Measurements from ENCODE around the gene NDUFB5. TPM values are rescaled to one million over a fixed set of nuclear protein-coding genes. Genes with fewer than 3 reads are reported as not detected.

NDUFB5 gene
- total RNA-seq, 1 donor, result 103 TPM

DNA sequence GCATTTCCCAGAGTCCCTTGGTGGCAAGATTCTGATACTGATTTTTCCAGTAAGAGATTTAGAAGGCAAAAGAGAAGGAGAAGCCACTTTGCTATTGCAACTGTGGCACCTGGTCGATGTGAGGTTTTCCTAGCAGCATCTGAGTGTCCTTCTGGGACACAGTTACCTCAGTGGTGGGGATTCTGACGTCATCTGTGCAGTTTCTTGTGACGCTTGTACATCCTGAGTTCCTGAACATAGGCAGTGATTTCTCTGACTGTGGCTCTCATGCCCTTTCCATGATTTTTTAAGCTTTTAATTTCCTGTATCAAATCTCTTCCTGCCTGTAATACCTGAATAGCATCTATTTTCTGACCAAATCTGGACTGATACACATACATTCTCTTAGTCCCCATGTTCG, 57.2 kb downstream of the NDUFB5 start:
- Histone ChIP-seq H2AFZ (ENCODE audit: low read length) (no peak overlapping the region), H3K4me3 (ENCODE audit: insufficient read depth, low read length) (no peak overlapping the region), H3K9me3 (ENCODE audit: low read depth, low read length) (no peaks in the 10 kb centered on the region), H3K79me2 (ENCODE audit: insufficient read depth, low read length) (peaks cover 95% of the 10 kb centered on the region), H3K4me2 (ENCODE audit: insufficient read depth, low read length) (no peak overlapping the region), H3K27me3 (ENCODE audit: insufficient read depth, low read length) (no peaks in the 10 kb centered on the region), H3K36me3 (ENCODE audit: insufficient read depth, low read length) (no peaks in the 10 kb centered on the region), H3K4me1 (ENCODE audit: insufficient read depth, low read length) (no peaks in the 10 kb centered on the region), H3K27ac (ENCODE audit: low read depth, low read length) (no peak overlapping the region), H4K20me1 (ENCODE audit: insufficient read depth, low read length) (peaks cover 21% of the 10 kb centered on the region)
- no peak for TF ChIP-seq CTCF (IDR thresholded peaks at IDR 0.05; ENCODE audit: extremely low read depth, low read depth, low read length)
- DNase-seq (ENCODE audit: insufficient read length, low spot score, missing footprints), result no peak

DNA sequence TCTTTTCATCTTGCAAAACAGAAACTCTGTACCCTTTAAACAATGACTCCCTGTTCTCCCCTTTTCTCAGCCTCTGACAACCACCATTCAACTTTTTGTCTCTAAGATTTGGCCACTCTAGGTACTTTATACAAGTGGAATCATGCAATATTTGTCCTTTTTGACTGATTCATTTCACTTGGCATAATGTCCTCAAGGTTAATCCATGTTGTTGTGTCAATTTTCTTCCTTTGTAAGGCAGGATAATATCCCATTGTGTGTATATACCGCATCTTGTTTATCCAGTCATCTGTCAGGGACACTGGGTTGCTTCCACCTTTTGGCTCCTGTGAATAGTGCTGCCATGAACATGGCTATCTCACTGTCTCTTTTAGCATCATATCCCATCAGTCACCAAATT, 58.5 kb downstream of the NDUFB5 start:
- Histone ChIP-seq H3K79me2 (ENCODE audit: insufficient read depth, low read length) (peaks cover 93% of the 10 kb centered on the region), H4K20me1 (ENCODE audit: insufficient read depth, low read length) (peaks cover 19% of the 10 kb centered on the region), H3K4me2 (ENCODE audit: insufficient read depth, low read length) (no peak overlapping the region), H3K4me1 (ENCODE audit: insufficient read depth, low read length) (no peaks in the 10 kb centered on the region), H3K27ac (ENCODE audit: low read depth, low read length) (no peak overlapping the region), H3K27me3 (ENCODE audit: insufficient read depth, low read length) (no peaks in the 10 kb centered on the region), H3K9me3 (ENCODE audit: low read depth, low read length) (no peaks in the 10 kb centered on the region), H3K36me3 (ENCODE audit: insufficient read depth, low read length) (no peaks in the 10 kb centered on the region), H2AFZ (ENCODE audit: low read length) (no peak overlapping the region), H3K4me3 (ENCODE audit: insufficient read depth, low read length) (no peak overlapping the region)
- TF ChIP-seq CTCF (IDR thresholded peaks at IDR 0.05; ENCODE audit: extremely low read depth, low read depth, low read length), result no peak
- DNase-seq (ENCODE audit: insufficient read length, low spot score, missing footprints), result no peak

DNA sequence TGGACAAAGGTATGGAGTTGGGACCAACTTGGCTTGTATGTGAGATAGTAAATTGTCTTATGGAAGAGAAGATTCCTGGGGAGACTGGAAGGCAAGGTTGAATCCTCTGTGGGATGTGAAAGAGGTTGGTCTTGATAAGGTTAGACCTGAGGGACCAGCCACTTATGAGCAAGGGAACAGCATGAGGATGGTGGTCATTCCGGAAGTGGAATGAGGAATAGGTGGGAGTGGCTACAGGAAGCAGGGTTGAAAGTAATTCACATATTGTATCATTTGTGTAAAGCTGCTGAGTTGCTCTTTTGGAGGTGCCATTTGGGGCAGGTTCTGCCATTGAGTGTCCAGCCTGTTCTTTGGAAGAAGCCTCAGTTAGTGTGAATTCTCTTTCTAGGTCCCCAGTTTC, 61.4 kb downstream of the NDUFB5 start:
- peaks cover 8% of the 10 kb centered on the region for H4K20me1 ChIP-seq (ENCODE audit: insufficient read depth, low read length)
- peak overlapping the region; percentile 13 for H3K4me2 ChIP-seq (ENCODE audit: insufficient read depth, low read length)
- H3K4me1 ChIP-seq (ENCODE audit: insufficient read depth, low read length), result no peaks in the 10 kb centered on the region
- H3K27ac ChIP-seq (ENCODE audit: low read depth, low read length), result no peak overlapping the region
- H2AFZ ChIP-seq (ENCODE audit: low read length), result no peak overlapping the region
- no peak overlapping the region for H3K4me3 ChIP-seq (ENCODE audit: insufficient read depth, low read length)
- no peak for DNase-seq (ENCODE audit: insufficient read length, low spot score, missing footprints)
- TF ChIP-seq CTCF (IDR thresholded peaks at IDR 0.05; ENCODE audit: extremely low read depth, low read depth, low read length), result no peak
- peaks cover 88% of the 10 kb centered on the region for H3K79me2 ChIP-seq (ENCODE audit: insufficient read depth, low read length)
- no peaks in the 10 kb centered on the region for H3K9me3 ChIP-seq (ENCODE audit: low read depth, low read length)
- no peaks in the 10 kb centered on the region for H3K27me3 ChIP-seq (ENCODE audit: insufficient read depth, low read length)
- H3K36me3 ChIP-seq (ENCODE audit: insufficient read depth, low read length), result no peaks in the 10 kb centered on the region

GRCh38 chr3:179666436-179667035, 61.9 kb downstream of the NDUFB5 start:
- Histone ChIP-seq H4K20me1 (ENCODE audit: insufficient read depth, low read length) (peaks cover 7% of the 10 kb centered on the region), H3K4me1 (ENCODE audit: insufficient read depth, low read length) (no peaks in the 10 kb centered on the region), H3K36me3 (ENCODE audit: insufficient read depth, low read length) (no peaks in the 10 kb centered on the region), H3K27ac (ENCODE audit: low read depth, low read length) (no peak overlapping the region), H3K9me3 (ENCODE audit: low read depth, low read length) (no peaks in the 10 kb centered on the region), H3K27me3 (ENCODE audit: insufficient read depth, low read length) (no peaks in the 10 kb centered on the region), H3K79me2 (ENCODE audit: insufficient read depth, low read length) (peaks cover 88% of the 10 kb centered on the region), H3K4me2 (ENCODE audit: insufficient read depth, low read length) (peak overlapping the region; percentile 13), H3K4me3 (ENCODE audit: insufficient read depth, low read length) (no peak overlapping the region), H2AFZ (ENCODE audit: low read length) (no peak overlapping the region)
- DNase-seq (ENCODE audit: insufficient read length, low spot score, missing footprints), result no peak
- TF ChIP-seq CTCF (IDR thresholded peaks at IDR 0.05; ENCODE audit: extremely low read depth, low read depth, low read length), result no peak
